Measurements from ENCODE around the gene TEKT5.

TEKT5 gene

GRCh38 chr16:10607157-10607556 is 87.6 kb downstream of the TEKT5 start:
- H3K9ac ChIP-seq (ENCODE audit: low read length in 2 of 2) = no peak overlapping the region
- H3K27me3 ChIP-seq (ENCODE audit: control insufficient read depth in 1 of 2, insufficient read depth in 2 of 2, low read length in 2 of 2) = no peaks in the 10 kb centered on the region
- H3K27ac ChIP-seq (ENCODE audit: low read length) = no peak overlapping the region
- peaks cover 11% of the 10 kb centered on the region for H3K4me1 ChIP-seq (ENCODE audit: control insufficient read depth, insufficient read depth, low read length)
- H3K4me3 ChIP-seq (ENCODE audit: low read length in 2 of 2) = no peak overlapping the region
- H3K9me3 ChIP-seq (ENCODE audit: control insufficient read depth in 2 of 2, low read length in 2 of 2) = peaks cover 0 to 3% of the 10 kb centered on the region in 2 donors
- H3K36me3 ChIP-seq (ENCODE audit: control insufficient read depth in 2 of 2, insufficient read depth in 2 of 2, low read length in 2 of 2) = no peaks in the 10 kb centered on the region

- no peaks in the 10 kb centered on the region for H3K36me3 ChIP-seq (ENCODE audit: control insufficient read depth in 2 of 2, insufficient read depth in 2 of 2, low read length in 2 of 2)
- H3K9me3 ChIP-seq (ENCODE audit: control insufficient read depth in 2 of 2, low read length in 2 of 2) = peaks cover 0 to 3% of the 10 kb centered on the region in 2 donors
- no peak overlapping the region for H3K27ac ChIP-seq (ENCODE audit: low read length)
- no peak overlapping the region for H3K9ac ChIP-seq (ENCODE audit: low read length in 2 of 2)
- no peaks in the 10 kb centered on the region for H3K27me3 ChIP-seq (ENCODE audit: control insufficient read depth in 1 of 2, insufficient read depth in 2 of 2, low read length in 2 of 2)
- H3K4me3 ChIP-seq (ENCODE audit: low read length in 2 of 2) = no peak overlapping the region
- peaks cover 17% of the 10 kb centered on the region for H3K4me1 ChIP-seq (ENCODE audit: control insufficient read depth, insufficient read depth, low read length)
Observed at GRCh38 chr16:10606607-10607006, 88.1 kb downstream of the TEKT5 start.

GRCh38 chr16:10605636-10606035 is 89.1 kb downstream of the TEKT5 start:
- Histone ChIP-seq H3K9me3 (ENCODE audit: control insufficient read depth in 2 of 2, low read length in 2 of 2) (peaks cover 0 to 3% of the 10 kb centered on the region in 2 donors), H3K4me3 (ENCODE audit: low read length in 2 of 2) (no peak overlapping the region), H3K4me1 (ENCODE audit: control insufficient read depth, insufficient read depth, low read length) (peaks cover 25% of the 10 kb centered on the region), H3K9ac (ENCODE audit: low read length in 2 of 2) (no peak overlapping the region), H3K27ac (ENCODE audit: low read length) (no peak overlapping the region), H3K27me3 (ENCODE audit: control insufficient read depth in 1 of 2, insufficient read depth in 2 of 2, low read length in 2 of 2) (no peaks in the 10 kb centered on the region), H3K36me3 (ENCODE audit: control insufficient read depth in 2 of 2, insufficient read depth in 2 of 2, low read length in 2 of 2) (no peaks in the 10 kb centered on the region)

GRCh38 chr16:10601444-10602408 is 93.0 kb downstream of the TEKT5 start:
- Histone ChIP-seq H3K4me3 (ENCODE audit: low read length in 2 of 2) (peak overlapping the region in 1 of 2 donors; percentile 15), H3K36me3 (ENCODE audit: control insufficient read depth in 2 of 2, insufficient read depth in 2 of 2, low read length in 2 of 2) (no peaks in the 10 kb centered on the region), H3K4me1 (ENCODE audit: control insufficient read depth, insufficient read depth, low read length) (peaks cover 23% of the 10 kb centered on the region), H3K27ac (ENCODE audit: low read length) (no peak overlapping the region), H3K27me3 (ENCODE audit: control insufficient read depth in 1 of 2, insufficient read depth in 2 of 2, low read length in 2 of 2) (no peaks in the 10 kb centered on the region), H3K9me3 (ENCODE audit: control insufficient read depth in 2 of 2, low read length in 2 of 2) (peaks cover 0 to 3% of the 10 kb centered on the region in 2 donors), H3K9ac (ENCODE audit: low read length in 2 of 2) (no peak overlapping the region)

- Histone ChIP-seq H3K9me3 (ENCODE audit: control insufficient read depth in 2 of 2, low read length in 2 of 2) (peaks cover 0 to 3% of the 10 kb centered on the region in 2 donors), H3K27me3 (ENCODE audit: control insufficient read depth in 1 of 2, insufficient read depth in 2 of 2, low read length in 2 of 2) (no peaks in the 10 kb centered on the region), H3K27ac (ENCODE audit: low read length) (no peak overlapping the region), H3K9ac (ENCODE audit: low read length in 2 of 2) (no peak overlapping the region), H3K4me1 (ENCODE audit: control insufficient read depth, insufficient read depth, low read length) (peaks cover 23% of the 10 kb centered on the region), H3K4me3 (ENCODE audit: low read length in 2 of 2) (no peak overlapping the region), H3K36me3 (ENCODE audit: control insufficient read depth in 2 of 2, insufficient read depth in 2 of 2, low read length in 2 of 2) (no peaks in the 10 kb centered on the region)
Observed at GRCh38 chr16:10600782-10601443, 93.8 kb downstream of the TEKT5 start.

- no peaks in the 10 kb centered on the region for H3K27me3 ChIP-seq (ENCODE audit: control insufficient read depth in 1 of 2, insufficient read depth in 2 of 2, low read length in 2 of 2)
- peaks cover 23% of the 10 kb centered on the region for H3K4me1 ChIP-seq (ENCODE audit: control insufficient read depth, insufficient read depth, low read length)
- no peak overlapping the region for H3K4me3 ChIP-seq (ENCODE audit: low read length in 2 of 2)
- no peak overlapping the region for H3K27ac ChIP-seq (ENCODE audit: low read length)
- peaks cover 0 to 3% of the 10 kb centered on the region in 2 donors for H3K9me3 ChIP-seq (ENCODE audit: control insufficient read depth in 2 of 2, low read length in 2 of 2)
- H3K36me3 ChIP-seq (ENCODE audit: control insufficient read depth in 2 of 2, insufficient read depth in 2 of 2, low read length in 2 of 2) = no peaks in the 10 kb centered on the region
- no peak overlapping the region for H3K9ac ChIP-seq (ENCODE audit: low read length in 2 of 2)
Observed at GRCh38 chr16:10599626-10600025, 95.1 kb downstream of the TEKT5 start.

- no peaks in the 10 kb centered on the region for H3K27me3 ChIP-seq (ENCODE audit: control insufficient read depth in 1 of 2, insufficient read depth in 2 of 2, low read length in 2 of 2)
- H3K9ac ChIP-seq (ENCODE audit: low read length in 2 of 2) = no peak overlapping the region
- H3K27ac ChIP-seq (ENCODE audit: low read length) = no peak overlapping the region
- H3K36me3 ChIP-seq (ENCODE audit: control insufficient read depth in 2 of 2, insufficient read depth in 2 of 2, low read length in 2 of 2) = no peaks in the 10 kb centered on the region
- H3K4me1 ChIP-seq (ENCODE audit: control insufficient read depth, insufficient read depth, low read length) = peaks cover 23% of the 10 kb centered on the region
- no peaks in the 10 kb centered on the region for H3K9me3 ChIP-seq (ENCODE audit: control insufficient read depth in 2 of 2, low read length in 2 of 2)
- no peak overlapping the region for H3K4me3 ChIP-seq (ENCODE audit: low read length in 2 of 2)
Observed at GRCh38 chr16:10598157-10598556, 96.6 kb downstream of the TEKT5 start.

- H3K4me1 ChIP-seq (ENCODE audit: control insufficient read depth, insufficient read depth, low read length) = peaks cover 20% of the 10 kb centered on the region
- H3K27ac ChIP-seq (ENCODE audit: low read length) = no peak overlapping the region
- no peak overlapping the region for H3K9ac ChIP-seq (ENCODE audit: low read length in 2 of 2)
- no peaks in the 10 kb centered on the region for H3K27me3 ChIP-seq (ENCODE audit: control insufficient read depth in 1 of 2, insufficient read depth in 2 of 2, low read length in 2 of 2)
- no peaks in the 10 kb centered on the region for H3K36me3 ChIP-seq (ENCODE audit: control insufficient read depth in 2 of 2, insufficient read depth in 2 of 2, low read length in 2 of 2)
- no peak overlapping the region for H3K4me3 ChIP-seq (ENCODE audit: low read length in 2 of 2)
- no peaks in the 10 kb centered on the region for H3K9me3 ChIP-seq (ENCODE audit: control insufficient read depth in 2 of 2, low read length in 2 of 2)
Observed at GRCh38 chr16:10597187-10597601, 97.5 kb downstream of the TEKT5 start.

GRCh38 chr16:10594312-10594950 is 100.3 kb downstream of the TEKT5 start:
- Histone ChIP-seq H3K9ac (ENCODE audit: low read length in 2 of 2) (no peak overlapping the region), H3K9me3 (ENCODE audit: control insufficient read depth in 2 of 2, low read length in 2 of 2) (no peaks in the 10 kb centered on the region), H3K27ac (ENCODE audit: low read length) (no peak overlapping the region)

GRCh38 chr16:10592611-10593010 is 102.1 kb downstream of the TEKT5 start:
- Histone ChIP-seq H3K27ac (ENCODE audit: low read length) (no peak overlapping the region), H3K36me3 (ENCODE audit: control insufficient read depth in 2 of 2, insufficient read depth in 2 of 2, low read length in 2 of 2) (no peaks in the 10 kb centered on the region), H3K9ac (ENCODE audit: low read length in 2 of 2) (no peak overlapping the region), H3K4me3 (ENCODE audit: low read length in 2 of 2) (no peak overlapping the region), H3K27me3 (ENCODE audit: control insufficient read depth in 1 of 2, insufficient read depth in 2 of 2, low read length in 2 of 2) (no peaks in the 10 kb centered on the region), H3K4me1 (ENCODE audit: control insufficient read depth, insufficient read depth, low read length) (peaks cover under 1% of the 10 kb centered on the region), H3K9me3 (ENCODE audit: control insufficient read depth in 2 of 2, low read length in 2 of 2) (no peaks in the 10 kb centered on the region)

More at GRCh38 chr16:10594312-10594950, 100.3 kb downstream of the TEKT5 start:
- Histone ChIP-seq H3K36me3 (ENCODE audit: control insufficient read depth in 2 of 2, insufficient read depth in 2 of 2, low read length in 2 of 2) (no peaks in the 10 kb centered on the region), H3K4me3 (ENCODE audit: low read length in 2 of 2) (no peak overlapping the region), H3K4me1 (ENCODE audit: control insufficient read depth, insufficient read depth, low read length) (peaks cover 2% of the 10 kb centered on the region), H3K27me3 (ENCODE audit: control insufficient read depth in 1 of 2, insufficient read depth in 2 of 2, low read length in 2 of 2) (no peaks in the 10 kb centered on the region)

Data from stomach smooth muscle (tissue), 2 donors.